GM19395 (cell line): ENCODE results near the gene S100A13.
"Not testable (repeated sequence)": the region's sequence is repeated elsewhere in the genome, so short reads cannot be mapped to it uniquely, and the experiment has no call there.

ENCODE experiments used
- ATAC-seq: cut with Tn5 transposase; IDR thresholded peaks from one replicate; pipeline ENCODE4 v1.9.1; 2021; ENCODE audit warnings: mild to moderate bottlenecking, moderate library complexity; ENCODE audit not compliant: unreplicated experiment

The S100A13 gene

GRCh38 chr1:153626904-153627714 is at the start of gene S100A13:
Gene S100A13, minus strand, starts transcription at chr1:153627505. Its CDS starts 1,033 bp downstream, at chr1:153626472.
- no peak for ATAC-seq

- ATAC-seq, result no peak
Observed at GRCh38 chr1:153673511-153673910, 46.2 kb upstream of the S100A13 start.

DNA sequence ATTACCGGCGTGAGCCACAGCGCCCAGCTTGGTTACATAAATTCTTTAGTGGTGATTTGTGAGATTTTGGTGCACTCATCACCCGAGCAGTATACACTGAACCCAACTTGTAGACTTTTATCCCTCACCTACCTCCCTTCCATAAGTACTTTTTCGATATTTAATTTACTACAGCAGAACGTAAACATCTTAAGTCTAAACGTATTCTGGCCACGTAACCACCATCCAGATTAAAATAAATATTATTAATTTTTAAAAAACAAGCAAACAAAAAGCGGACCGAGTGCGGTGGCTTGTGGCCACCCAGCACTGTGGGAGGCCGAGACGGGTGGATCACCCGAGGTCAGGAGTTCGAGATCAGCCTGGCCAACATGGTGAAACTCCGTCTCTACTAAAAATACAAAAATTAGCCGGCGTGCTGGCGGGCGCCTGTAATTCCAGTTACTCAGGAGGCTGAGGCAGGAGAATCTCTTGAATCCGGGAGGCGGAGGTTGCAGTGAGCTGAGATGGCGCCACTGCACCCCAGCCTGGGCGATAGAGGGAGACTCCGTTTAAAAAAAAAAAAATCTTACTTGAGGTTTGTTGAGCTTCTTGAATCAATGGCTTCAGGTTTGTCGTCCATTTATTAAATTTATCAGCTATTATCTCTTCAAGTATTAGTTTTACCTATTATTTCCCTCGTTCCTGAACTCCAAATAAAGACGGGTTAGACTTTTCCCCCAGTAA is 44.5 kb upstream of the S100A13 start:
- ATAC-seq, result peak; percentile 25

DNA sequence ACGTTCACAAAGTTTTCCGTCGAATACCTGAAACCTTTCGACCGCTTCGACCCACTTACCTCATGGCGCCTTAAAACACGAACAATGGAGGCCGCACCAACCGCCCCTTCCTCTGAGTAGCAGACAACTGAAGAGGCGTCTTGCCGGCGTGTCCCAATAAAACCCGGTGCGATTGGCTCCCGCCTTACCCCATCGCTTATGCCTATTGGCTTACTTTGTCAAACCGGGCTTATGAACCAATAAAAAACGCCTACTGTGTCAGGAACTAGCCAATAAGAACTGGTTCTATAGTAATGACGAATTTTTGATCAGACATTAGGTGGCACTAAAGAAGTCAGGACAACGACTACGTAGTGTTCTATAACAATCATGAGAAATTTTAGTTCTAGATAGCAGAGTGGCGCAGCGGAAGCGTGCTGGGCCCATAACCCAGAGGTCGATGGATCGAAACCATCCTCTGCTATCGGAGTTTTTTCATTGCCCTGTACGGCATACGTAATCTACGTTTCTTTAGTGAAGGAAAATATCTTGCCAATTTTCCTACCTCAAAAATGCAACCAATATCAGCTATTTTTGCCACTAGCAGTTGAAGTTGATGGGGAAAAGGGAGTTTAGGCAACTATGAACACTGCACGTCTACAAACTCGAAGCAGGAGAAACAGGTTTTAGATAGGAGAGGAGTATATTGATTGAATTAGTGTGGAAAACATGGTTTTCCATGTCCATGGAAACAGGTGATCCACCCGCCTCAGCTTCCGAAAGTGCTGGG is 43.7 kb upstream of the S100A13 start, which contains the start of gene ILF2:
Gene ILF2 (minus strand): TSS at position 135 of the 769 bp plus-strand sequence. CDS start 71 bp downstream, at position 64.
- ATAC-seq, result peak; percentile 96

DNA sequence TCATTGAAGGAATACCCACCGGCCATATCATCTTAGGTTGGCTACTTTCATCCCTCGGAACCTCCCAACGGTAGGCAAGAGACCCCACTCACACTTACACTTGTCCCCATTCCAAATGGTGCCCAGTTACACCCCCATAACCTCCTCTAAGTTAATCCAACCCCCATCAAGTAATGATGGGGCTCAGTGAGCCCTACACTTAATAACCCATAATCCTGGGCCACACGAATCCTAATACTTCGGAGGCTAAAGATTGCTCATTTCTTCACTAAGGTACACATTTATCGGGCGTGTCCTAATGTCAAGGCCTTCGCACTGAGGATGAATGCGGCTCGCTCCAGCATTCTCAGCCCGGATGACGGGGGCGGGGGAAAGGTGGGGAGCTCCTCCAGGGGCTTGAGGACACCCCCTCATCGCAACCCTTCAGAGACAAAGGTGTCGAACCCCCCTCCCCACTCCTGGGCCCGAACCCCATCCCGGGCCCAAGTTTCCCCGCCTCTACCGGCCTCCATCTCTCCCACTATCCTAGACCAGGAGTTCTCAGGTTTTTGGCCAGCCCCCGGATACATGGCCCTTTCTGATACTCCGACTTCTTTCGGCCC is 43.1 kb upstream of the S100A13 start:
- ATAC-seq, result no peak

- no peak for ATAC-seq
Observed at GRCh38 chr1:153669606-153670005, 42.3 kb upstream of the S100A13 start.

DNA sequence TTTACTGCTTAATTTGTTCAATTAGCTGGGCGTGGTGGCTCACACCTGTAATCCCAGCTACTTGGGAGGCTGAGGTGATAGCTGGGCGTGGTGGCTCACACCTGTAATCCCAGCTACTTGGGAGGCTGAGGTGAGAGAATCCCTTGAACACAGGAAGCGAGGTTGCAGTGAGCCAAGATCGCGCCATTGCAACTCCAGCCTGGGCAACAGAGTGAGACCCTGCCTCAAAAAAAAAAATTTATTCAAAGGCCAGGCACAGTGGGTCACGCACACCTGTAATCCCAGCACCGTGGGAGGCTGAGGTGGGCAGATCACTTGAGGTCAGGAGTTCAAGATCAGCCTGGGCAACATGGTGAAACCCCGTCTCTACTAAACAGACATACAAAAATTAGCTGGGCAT is 41.4 kb upstream of the S100A13 start:
- not testable (repeated sequence) for ATAC-seq

DNA sequence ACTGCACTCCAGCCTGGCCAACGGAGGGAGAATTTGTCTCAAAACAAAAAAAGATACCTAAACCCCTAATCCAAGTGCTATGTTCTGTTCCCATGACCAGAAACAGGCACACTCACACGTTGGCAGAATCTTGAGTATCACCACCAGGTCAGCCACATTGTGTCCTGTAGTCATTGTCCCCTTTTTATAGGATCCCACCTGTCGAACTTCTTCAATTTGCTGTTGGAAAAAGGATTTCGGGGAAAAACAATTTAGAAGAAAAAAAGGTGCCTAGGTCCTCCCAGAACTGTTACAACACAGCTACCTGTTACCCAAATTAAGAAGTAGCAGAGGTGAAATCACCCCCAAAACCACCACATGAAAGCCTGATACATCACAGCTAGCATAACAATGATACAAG is 40.1 kb upstream of the S100A13 start:
- ATAC-seq, result no peak

DNA sequence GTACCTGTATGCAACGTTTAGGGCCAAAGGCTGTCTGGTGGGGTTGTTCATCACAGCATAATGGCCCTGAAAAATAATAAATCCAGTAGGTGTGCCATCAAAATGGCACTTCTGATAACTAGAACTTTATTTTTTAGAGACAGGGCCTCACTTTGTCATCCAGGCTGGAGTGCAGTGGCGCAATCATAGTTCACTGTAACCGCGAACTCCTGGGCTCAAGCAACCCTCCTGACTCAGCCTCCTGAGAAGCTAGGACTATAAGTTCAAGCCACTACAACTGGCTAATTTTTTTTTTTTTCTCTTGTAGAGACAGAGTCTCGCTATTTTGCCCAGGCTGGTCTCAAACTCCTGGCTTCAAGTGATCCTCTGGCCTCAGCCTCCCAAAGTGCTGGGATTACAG is 35.9 kb upstream of the S100A13 start:
- no peak for ATAC-seq

DNA sequence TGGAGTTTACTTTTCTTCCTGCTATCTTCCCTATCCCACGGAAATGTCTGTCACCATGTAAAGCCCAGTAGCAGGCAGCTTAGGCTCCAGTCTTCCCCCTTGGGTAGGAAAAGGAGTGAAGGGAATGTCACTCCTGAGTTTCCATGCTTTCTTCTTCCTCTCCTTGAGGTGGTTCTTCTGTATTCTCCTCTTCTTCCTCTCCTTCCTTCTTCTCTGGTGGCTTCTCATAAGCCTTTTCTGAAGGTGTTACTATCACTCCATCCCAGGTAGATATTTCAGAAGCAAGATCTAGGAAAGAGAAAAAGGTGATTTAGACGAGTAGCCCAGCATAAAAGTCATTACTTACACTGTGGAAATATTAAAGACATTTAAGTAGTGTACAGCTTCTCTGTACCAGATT is 35.0 kb upstream of the S100A13 start:
- ATAC-seq, result no peak

- no peak for ATAC-seq
Observed at GRCh38 chr1:153661111-153661708, 33.9 kb upstream of the S100A13 start.

- ATAC-seq, result no peak
Observed at GRCh38 chr1:153659656-153660055, 32.4 kb upstream of the S100A13 start.

- ATAC-seq, result no peak
Observed at GRCh38 chr1:153659175-153659534, 31.9 kb upstream of the S100A13 start.

DNA sequence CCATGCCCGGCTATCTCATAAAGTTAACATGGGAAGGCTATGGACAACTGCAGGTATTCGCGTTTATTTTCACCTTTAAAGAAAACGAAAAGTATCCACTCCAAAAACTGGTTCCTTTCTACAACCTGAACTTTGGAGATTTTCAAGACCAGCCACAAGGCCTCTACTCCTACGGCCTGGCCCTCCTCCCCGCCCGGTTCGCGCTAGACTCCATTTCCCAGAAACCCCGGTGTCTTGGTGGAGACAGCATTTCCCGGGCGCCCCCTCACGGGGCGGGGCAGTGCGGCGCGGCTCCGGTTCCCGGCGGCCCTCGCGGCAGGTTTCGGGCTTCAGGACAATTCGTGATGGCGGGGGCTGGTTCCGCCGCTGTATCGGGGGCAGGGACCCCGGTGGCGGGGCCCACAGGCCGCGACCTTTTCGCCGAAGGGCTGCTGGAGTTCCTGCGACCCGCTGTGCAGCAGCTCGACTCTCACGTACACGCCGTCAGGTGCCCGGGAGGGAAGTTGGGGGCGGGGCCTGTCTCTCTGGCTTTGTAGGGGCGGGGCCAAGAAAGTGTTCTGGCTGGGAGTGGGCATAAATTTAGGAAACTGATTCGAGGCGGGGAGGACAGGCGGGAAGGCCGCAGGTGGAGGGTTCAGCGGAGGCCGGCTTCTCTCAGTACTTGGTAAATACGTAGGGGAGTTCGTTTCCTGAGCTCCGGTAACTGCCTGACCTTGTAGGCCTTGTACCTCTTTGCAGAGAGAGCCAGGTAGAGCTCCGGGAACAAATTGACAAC is 31.3 kb upstream of the S100A13 start, which contains the start of gene SNAPIN:
Gene SNAPIN (plus strand): TSS at position 304 of the 775 bp plus-strand sequence. CDS start 41 bp downstream, at position 345.
- peak; percentile 87 for ATAC-seq

- ATAC-seq, result no peak
Observed at GRCh38 chr1:153655333-153655732, 28.0 kb upstream of the S100A13 start.

GRCh38 chr1:153652805-153653500 is 25.6 kb upstream of the S100A13 start:
- no peak for ATAC-seq

DNA sequence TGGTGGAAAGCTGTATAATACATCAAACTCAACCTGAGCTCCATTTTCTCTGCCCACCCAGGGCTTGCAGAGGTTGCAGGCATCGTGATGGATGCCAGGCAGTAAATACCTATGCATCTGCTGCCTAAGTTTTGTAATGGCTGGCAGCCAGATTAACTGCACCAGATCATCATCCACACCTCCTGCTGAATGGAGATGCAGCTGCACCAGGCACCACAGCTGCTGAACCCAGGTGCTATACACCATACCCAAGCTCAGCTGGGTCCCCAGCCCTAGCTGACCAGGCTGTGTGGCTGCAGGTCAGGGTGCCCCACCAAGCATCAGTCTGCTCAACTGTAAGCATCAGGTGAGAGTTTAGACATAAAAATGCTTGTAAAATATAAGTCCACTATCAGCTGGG is 24.5 kb upstream of the S100A13 start:
- ATAC-seq, result no peak

DNA sequence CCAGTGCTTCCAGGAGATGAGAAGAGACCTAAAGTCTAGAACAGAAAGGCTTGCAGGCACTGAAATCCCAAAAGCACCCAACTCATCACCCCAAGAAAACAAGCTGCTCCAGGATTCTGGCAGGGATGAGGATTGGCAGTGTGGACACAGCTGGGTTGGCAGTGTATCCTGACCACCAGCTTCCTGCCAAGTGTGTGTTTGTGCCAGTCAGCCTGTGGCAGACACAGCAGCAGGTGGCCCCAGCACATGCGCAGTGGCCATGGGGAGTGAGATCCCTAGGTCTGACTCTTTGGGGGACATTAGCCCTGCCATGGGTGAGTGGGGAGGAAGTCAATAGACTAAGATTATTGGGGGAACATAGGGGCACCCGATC is 22.5 kb upstream of the S100A13 start:
- ATAC-seq, result no peak
